MCF 10A (cell line): ENCODE results near the gene HNRNPD. TPM values are rescaled to one million over a fixed set of nuclear protein-coding genes. Genes with fewer than 3 reads are reported as not detected.
"Not testable (repeated sequence)": the region's sequence is repeated elsewhere in the genome, so short reads cannot be mapped to it uniquely, and the experiment has no call there.

Source experiments
- BruUV-seq: library from RNA; stranded (reverse); fragments of 400-500 nt; replicated peaks from 2 replicates; lab custom pipeline; 2021; lab: Mats Ljungman, UMichigan
- CTCF ChIA-PET: fragments of 300-600 bp; sonication (Branson Sonifier 250); formaldehyde crosslinking; extraction: SDS; loops from one replicate; lab custom pipeline; 2021; ENCODE audit warnings: antibody characterized with exemption, inconsistent platforms; lab: Yijun Ruan, JAX
- POLR2A ChIA-PET: fragments of 300-600, 350-650 bp; sonication (Branson Sonifier 250); formaldehyde crosslinking; extraction: SDS; loops from one replicate; lab custom pipeline; 2020; ENCODE audit warnings: antibody characterized with exemption, inconsistent platforms; lab: Yijun Ruan, JAX
- DNase-seq: peaks from one replicate; pipeline ENCODE4 v3.0.0-alpha.2; 2018; ENCODE audit not compliant: unreplicated experiment
- H3K27ac Mint-ChIP-seq: one replicate; pipeline ENCODE4 v1.8.0; 2022; ENCODE audit warnings: mild to moderate bottlenecking, low read depth, mixed read lengths; ENCODE audit not compliant: unreplicated experiment
- H3K27me3 Mint-ChIP-seq: one replicate; pipeline ENCODE4 v1.8.0; 2022; ENCODE audit warnings: mixed read lengths; ENCODE audit not compliant: insufficient read depth, unreplicated experiment
- H3K36me3 Mint-ChIP-seq: one replicate; pipeline ENCODE4 v1.8.0; 2022; ENCODE audit warnings: mild to moderate bottlenecking, moderate library complexity, mixed read lengths; ENCODE audit not compliant: insufficient read depth, unreplicated experiment
- H3K4me1 Mint-ChIP-seq: one replicate; pipeline ENCODE4 v1.8.0; 2022; ENCODE audit warnings: mixed read lengths; ENCODE audit not compliant: insufficient read depth, unreplicated experiment
- H3K4me3 Mint-ChIP-seq: one replicate; pipeline ENCODE4 v1.8.0; 2022; ENCODE audit warnings: mild to moderate bottlenecking, moderate library complexity, mixed read lengths; ENCODE audit not compliant: unreplicated experiment
- H3K9me3 Mint-ChIP-seq: one replicate; pipeline ENCODE4 v1.8.0; 2022; ENCODE audit warnings: mixed read lengths; ENCODE audit not compliant: unreplicated experiment
- CTCF ChIP-seq: fragments of 200-600 bp; IDR thresholded peaks from one replicate; pipeline ENCODE4 v1.8.0; 2022; ENCODE audit warnings: antibody characterized with exemption, mild to moderate bottlenecking; ENCODE audit not compliant: unreplicated experiment
- intact Hi-C: fragments of 100-400 bp; cut with micrococcal nuclease; formaldehyde crosslinking; loops from 2 replicates; pipeline ENCODE4 v1.14.1; 2022
- total RNA-seq: library from RNA; stranded (reverse); gene quantifications from 2 replicates; pipeline ENCODE4 v1.2.3, GENCODE V29; 2022

The HNRNPD gene
- total RNA-seq, 1 experiment from 2014 or later = 308 TPM

DNA sequence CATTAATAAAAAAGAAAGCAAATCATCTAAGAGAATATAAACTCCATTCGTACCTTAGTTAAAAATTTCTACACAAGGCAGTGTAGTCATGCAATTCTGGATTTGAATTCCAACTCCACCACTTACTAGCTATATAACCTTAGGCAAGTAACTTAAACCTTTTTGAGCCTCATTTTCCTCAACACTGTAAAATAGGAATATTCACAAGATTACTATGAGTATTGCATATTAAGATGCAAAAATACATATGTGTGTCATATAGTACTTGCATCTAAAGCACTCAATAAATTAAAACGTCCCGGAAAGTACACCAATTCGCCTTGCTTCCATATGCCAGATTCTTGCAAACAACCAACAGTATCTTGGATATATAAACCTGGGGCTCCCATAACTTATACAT is 42.0 kb downstream of the HNRNPD start:
- CTCF ChIA-PET = no interaction called here
- H3K4me3 Mint-ChIP-seq = no peak overlapping the region
- intact Hi-C loops = no loop called here
- POLR2A ChIA-PET = no interaction called here
- H3K36me3 Mint-ChIP-seq = peaks cover 6% of the 10 kb centered on the region
- no peak overlapping the region for H3K27ac Mint-ChIP-seq
- H3K4me1 Mint-ChIP-seq = no peaks in the 10 kb centered on the region
- BruUV-seq = no TSS peak
- no peak for DNase-seq
- H3K27me3 Mint-ChIP-seq = no peaks in the 10 kb centered on the region
- peaks cover 18% of the 10 kb centered on the region for H3K9me3 Mint-ChIP-seq
- TF ChIP-seq CTCF = no peak

GRCh38 chr4:82320351-82320750 is 53.4 kb downstream of the HNRNPD start:
- ChIA-PET CTCF (no interaction called here), POLR2A (no interaction called here)
- no peak overlapping the region for H3K4me3 Mint-ChIP-seq
- H3K4me1 Mint-ChIP-seq = no peaks in the 10 kb centered on the region
- no peak for TF ChIP-seq CTCF
- intact Hi-C loops = no loop called here
- BruUV-seq = no TSS peak
- no peak overlapping the region for H3K27ac Mint-ChIP-seq
- peaks cover 9% of the 10 kb centered on the region for H3K9me3 Mint-ChIP-seq
- DNase-seq = no peak
- no peaks in the 10 kb centered on the region for H3K36me3 Mint-ChIP-seq
- H3K27me3 Mint-ChIP-seq = no peaks in the 10 kb centered on the region

- H3K4me1 Mint-ChIP-seq, BruUV-seq, H3K9me3 Mint-ChIP-seq, DNase-seq, intact Hi-C loops, H3K27me3 Mint-ChIP-seq, H3K36me3 Mint-ChIP-seq, H3K4me3 Mint-ChIP-seq, H3K27ac Mint-ChIP-seq: not testable (repeated sequence)
- CTCF ChIA-PET = interaction anchor here (1.1 to 2.4 kb wide), 2 partner anchors 15 to 18 kb away, joined by 3 to 5 read pairs; no protein-coding TSS in a partner anchor
- POLR2A ChIA-PET = interaction anchor here (0.7 kb wide), 1 partner anchor 55 kb away, joined by 3 read pairs; no protein-coding TSS in a partner anchor
These were observed 70.7 kb downstream of the HNRNPD start for GRCh38 chr4:82303063-82303462.

Other genes starting within 250 kb of the HNRNPD start
- 159 and 222 TPM in 2 replicates for gene HNRNPDL, start 56.5 kb upstream of the HNRNPD start, total RNA-seq
- 23.9 and 36.0 TPM in 2 replicates for gene ENOPH1, start 56.6 kb upstream of the HNRNPD start, total RNA-seq
- gene TMEM150C, start 188.0 kb upstream of the HNRNPD start, total RNA-seq = 0.10 TPM in 1 of 2 replicates, not detected in the other